Superior temporal gyrus (tissue), 1 donor: Measurements from ENCODE around the gene MS4A12.
"Not testable (repeated sequence)": the region's sequence is repeated elsewhere in the genome, so short reads cannot be mapped to it uniquely, and the experiment has no call there.

Experiments
- DNase-seq: peaks from one replicate; pipeline ENCODE4 v3.0.0-alpha.2; 2016; ENCODE audit errors: extremely low spot score

MS4A12 gene, protein sequence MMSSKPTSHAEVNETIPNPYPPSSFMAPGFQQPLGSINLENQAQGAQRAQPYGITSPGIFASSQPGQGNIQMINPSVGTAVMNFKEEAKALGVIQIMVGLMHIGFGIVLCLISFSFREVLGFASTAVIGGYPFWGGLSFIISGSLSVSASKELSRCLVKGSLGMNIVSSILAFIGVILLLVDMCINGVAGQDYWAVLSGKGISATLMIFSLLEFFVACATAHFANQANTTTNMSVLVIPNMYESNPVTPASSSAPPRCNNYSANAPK

GRCh38 chr11:60492488-60493009, at the start of gene MS4A12:
Gene MS4A12 (plus strand): TSS chr11:60492778. CDS start chr11:60497319, 4,541 bp downstream.
- no peak for DNase-seq

GRCh38 chr11:60447070-60447469, 45.5 kb upstream of the MS4A12 start:
- DNase-seq: no peak

DNA sequence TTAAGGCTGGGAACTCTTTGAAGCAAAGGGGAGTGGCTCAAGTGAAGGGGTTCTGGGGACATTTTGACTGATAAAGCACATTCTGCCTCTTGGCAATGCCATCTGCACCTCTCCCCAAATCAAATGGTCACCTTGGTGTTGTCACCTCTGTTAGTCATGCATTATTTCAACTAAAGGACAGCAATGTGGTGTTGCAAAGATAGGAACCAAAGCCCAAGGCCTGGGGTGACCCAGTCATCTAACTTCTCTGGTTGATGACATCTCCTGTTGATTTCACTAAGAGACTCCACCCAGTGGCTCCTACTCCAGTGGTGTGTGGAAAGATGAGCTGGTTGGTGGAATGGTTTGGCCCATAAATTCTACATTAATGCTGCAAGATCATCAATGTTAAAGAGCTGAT, 44.7 kb upstream of the MS4A12 start:
- no peak for DNase-seq

DNA sequence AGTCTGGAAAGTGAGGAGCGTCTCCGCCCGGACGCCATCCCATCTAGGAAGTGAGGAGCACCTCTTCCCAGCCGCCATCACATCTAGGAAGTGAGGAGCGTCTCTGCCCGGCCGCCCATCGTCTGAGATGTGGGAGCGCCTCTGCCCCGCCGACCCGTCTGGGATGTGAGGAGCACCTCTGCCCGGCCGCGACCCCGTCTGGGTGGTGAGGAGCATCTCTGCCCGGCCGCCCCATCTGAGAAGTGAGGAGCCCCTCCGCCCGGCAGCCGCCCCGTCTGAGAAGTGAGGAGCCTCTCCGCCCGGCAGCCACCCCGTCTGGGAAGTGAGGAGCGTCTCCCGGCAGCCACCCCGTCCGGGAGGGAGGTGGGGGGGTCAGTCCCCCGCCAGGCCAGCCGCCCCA, 41.4 kb upstream of the MS4A12 start:
- not testable (repeated sequence) for DNase-seq

GRCh38 chr11:60454212-60454611, 38.4 kb upstream of the MS4A12 start:
- DNase-seq: no peak

DNA sequence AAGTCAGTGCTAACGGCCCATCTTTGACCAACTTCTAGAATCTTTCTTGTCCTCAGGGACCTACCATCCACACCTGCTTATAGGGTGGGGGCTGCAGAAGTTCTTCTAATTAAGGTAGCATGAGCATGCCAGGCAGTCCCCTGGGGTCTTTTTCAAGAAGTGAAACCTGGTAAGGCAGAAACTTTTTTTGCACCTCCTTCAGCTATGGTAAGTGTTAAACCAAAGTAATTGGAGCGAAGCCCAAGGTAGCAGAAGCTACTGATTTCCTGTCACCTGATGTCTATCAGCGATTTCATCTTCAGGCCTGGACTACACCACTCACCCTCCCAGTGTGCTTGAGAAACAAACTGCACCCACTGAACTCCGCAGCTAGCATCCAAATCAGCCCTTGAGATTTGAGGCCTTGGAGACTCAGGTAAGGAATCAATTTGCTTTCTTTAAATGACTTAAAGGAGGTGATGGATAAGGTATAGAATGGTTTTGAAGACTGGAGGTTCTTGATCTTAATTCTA, 37.0 kb upstream of the MS4A12 start, which contains the start of gene MS4A1:
TSS of gene MS4A1 (plus strand) at position 317 of the 512 bp plus-strand sequence. CDS start 6,528 bp downstream, outside the sequence.
- no peak for DNase-seq

DNA sequence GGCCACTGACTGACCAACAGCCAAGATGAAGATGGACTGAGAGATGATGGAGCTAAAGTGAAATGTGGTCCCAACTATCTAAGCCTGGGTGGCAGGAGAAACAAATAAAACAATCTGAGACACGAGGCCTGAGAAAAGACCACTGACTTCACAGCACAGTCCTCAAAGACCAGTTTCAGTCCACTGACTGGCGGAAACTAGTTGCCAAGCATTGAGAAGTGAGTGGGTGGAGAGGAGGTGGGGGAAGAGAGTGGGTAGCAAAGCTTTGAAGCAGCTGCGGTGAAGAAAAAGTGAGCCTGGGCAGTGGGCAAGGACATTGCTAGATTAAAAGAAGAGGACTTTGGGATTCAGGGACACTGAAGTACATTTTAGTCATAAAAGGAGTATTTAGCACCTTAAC, 35.0 kb upstream of the MS4A12 start:
- DNase-seq: no peak

GRCh38 chr11:60459345-60459744, 33.2 kb upstream of the MS4A12 start:
- no peak for DNase-seq

GRCh38 chr11:60468829-60469228, 23.7 kb upstream of the MS4A12 start:
- no peak for DNase-seq

DNA sequence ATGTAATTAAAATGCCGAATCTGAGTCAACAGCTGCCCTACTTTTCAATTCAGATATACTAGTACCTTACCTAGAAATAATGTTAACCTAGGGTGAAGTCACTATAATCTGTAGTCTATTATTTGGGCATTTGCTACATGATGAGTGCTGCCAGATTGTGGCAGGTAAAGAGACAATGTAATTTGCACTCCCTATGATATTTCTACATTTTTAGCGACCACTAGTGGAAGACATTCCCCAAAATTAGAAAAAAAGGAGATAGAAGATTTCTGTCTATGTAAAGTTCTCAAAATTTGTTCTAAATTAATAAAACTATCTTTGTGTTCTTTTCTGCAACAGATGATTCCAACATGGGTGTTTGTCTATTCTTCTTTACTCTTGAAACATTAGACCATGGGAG, 22.9 kb upstream of the MS4A12 start:
- no peak for DNase-seq

GRCh38 chr11:60477035-60477445, 15.5 kb upstream of the MS4A12 start:
- no peak for DNase-seq

DNA sequence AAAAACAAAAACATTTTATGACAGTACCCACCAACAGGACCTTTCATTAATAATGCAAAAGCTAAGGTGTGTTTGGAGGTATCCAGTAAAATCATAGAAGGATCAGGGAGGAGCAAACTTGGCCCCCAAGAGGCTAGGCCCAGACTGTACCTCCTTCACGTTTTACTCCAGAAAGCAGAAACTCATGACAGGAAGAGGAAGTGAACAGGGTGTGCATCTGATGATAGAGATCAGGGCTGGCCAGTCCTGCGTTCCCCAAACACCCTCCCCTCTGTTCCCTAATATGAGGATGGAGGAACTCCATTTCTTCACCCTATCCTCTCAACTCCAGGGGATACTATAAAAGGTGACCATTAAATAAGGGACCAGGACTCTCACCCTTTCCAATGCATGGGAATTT, 10.2 kb upstream of the MS4A12 start:
- DNase-seq: no peak

- no peak for DNase-seq
These were observed 6.6 kb upstream of the MS4A12 start for GRCh38 chr11:60485987-60486386.

DNA sequence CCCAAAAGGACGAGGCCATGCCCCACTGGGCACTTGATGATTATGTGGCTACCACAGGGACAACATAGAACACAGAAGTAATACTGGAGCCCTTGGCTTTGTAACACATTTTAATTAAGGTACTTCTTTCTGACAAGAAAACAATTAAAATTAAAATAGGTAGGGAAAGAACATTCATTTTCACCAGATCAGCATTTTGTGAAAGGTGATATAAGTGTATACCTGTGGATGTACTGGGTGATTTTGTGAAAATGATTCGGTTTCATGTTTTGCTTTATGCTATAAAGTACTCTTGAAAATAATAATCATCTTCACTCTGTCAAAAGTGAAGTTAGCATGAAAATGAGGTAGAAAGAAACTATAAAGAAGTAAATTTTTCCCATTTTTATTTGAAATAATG, 876 bp downstream of the MS4A12 start:
- DNase-seq: no peak

GRCh38 chr11:60498399-60498798, 5.8 kb downstream of the MS4A12 start:
- DNase-seq: no peak

DNA sequence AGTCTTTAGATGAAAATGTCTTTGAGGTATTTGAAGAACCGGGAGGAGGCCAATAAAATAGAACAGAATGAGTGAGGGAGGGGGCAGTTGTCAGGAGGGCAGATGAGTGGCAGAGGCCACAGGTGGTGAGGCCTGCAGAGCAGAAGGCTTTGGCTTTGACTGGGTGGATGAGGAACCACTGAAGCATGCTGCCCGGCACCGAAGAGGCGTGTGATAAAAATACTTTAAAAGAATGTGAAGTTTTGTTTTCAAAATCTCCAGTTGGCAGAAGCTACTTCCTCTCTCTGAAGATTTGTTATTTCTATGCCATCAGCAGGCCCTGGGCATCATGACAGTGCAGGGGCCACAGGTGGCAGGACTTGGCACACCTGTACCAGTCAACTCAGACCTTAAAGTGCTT, 6.3 kb downstream of the MS4A12 start:
- no peak for DNase-seq

- DNase-seq: no peak
These were observed 7.8 kb downstream of the MS4A12 start for GRCh38 chr11:60500276-60500910.

DNA sequence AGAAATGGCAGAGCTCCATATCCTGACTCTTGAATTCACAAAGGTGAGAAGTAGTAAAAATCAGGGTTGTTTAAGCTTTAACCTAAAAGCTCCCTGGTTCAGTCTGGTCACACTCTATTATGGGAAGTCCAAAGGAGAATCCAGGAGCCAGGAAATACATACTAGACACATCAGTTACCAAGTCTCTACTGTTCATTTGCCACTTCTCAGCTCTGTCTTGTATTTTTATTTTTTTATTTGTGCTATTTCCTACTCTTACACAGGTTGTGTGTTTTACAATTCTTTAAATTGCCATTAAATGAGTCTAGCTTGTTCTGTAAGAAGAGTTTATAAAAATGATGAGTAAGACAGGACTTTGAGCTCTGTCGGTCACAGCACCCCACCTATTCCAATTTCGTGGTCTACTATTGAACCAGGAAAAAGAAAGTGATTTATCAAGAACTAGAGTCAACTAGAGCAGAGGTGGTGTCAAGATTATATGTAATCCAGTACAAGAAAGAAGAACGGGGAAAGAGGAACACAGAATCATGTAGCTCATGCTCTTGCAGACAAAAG, 9.7 kb downstream of the MS4A12 start:
- DNase-seq: no peak

DNA sequence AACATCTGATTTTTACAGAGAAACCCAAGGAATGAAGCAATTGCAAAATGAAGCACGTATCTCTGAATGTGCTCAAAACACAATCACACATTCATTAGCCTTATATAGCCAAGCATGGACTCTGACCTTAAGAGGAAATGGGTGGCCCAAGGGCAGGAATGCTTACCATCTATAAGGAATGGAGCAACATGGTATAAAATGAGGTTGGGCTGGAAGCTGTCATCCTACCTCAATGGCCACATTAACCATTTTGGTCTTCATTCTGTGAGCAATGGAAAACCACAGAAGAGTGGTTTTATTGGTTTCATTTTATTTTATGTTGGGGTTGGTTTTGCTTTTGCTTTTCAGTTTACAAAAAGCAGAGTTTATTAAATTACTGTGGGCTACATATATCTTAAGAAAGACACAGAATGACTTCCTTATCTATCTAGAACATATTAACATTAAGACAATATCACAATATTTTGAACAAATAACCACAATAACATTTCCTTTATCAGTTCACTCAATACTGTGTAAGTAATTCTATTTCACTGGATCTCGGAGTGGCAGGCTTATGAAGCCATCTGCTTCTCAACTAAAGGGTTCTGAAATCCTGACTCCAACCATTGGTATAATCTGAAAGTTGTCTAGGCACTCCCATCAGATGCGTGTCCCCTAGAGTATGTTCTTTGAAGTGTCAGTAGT, 11.8 kb downstream of the MS4A12 start:
- no peak for DNase-seq

DNA sequence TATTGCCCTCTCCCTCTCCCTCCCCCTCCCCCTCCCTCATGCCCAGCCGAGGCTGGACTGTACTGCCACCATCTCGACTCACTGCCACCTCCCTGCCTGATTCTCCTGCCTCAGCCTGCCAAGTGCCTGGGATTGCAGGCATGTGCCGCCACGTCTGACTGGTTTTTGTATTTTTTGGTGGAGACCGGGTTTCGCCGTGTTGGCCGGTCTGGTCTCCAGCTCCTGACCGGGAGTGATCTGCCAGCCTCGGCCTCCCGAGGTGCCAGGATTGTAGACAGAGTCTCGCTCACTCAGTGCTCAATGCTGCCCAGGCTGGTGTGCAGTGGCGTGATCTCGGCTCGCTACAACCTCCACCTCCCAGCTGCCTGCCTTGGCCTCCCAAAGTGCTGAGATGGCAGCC, 17.0 kb downstream of the MS4A12 start:
- not testable (repeated sequence) for DNase-seq

DNA sequence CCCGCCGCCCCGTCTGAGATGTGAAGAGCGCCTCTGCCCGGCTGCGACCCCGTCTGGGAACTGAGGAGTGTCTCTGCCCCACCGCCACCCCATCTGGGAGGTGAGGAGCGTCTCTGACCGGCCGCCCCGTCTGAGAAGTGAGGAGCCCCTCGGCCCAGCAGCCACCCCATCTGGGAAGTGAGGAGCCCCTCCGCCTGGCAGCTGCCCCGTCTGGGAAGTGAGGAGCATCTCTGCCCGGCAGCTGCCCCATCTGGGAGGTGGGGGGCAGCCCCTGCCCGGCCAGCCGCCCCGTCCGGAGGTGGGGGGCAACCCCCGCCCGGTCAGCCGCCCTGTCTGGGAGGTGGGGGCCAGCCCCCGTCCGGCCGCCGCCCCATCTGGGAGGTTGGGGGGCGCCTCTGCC, 17.6 kb downstream of the MS4A12 start:
- DNase-seq: not testable (repeated sequence)

DNA sequence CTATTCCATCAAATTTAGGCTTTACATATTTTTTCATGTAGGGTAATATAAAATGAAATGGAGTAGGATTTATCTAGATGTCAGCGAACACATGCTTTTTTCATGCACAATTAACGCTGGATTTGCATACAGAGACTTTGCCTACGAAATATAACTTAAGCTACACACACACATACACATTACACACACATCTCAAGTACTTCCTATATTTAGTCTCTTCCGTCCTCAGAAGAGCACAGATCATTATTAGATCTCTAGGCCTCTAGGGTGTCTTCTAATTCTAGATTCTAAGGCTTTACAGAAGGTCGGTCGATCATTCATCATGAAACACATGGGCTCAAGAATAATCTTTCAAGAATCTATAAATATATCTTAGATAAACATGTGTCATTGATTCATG, 18.8 kb downstream of the MS4A12 start:
- DNase-seq: no peak
